ENCODE data around the gene USP8.
"Not testable (repeated sequence)": the region's sequence is repeated elsewhere in the genome, so short reads cannot be mapped to it uniquely, and the experiment has no call there.

USP8 gene

GRCh38 chr15:50424066-50424890 is at the start of gene USP8:
TSS of gene USP8 (plus strand) at chr15:50424405. CDS start at chr15:50439074, 14,669 bp downstream.
- DNase-seq (ENCODE audit: low read depth in 2 of 2): peak; percentile 86 to 90

DNA sequence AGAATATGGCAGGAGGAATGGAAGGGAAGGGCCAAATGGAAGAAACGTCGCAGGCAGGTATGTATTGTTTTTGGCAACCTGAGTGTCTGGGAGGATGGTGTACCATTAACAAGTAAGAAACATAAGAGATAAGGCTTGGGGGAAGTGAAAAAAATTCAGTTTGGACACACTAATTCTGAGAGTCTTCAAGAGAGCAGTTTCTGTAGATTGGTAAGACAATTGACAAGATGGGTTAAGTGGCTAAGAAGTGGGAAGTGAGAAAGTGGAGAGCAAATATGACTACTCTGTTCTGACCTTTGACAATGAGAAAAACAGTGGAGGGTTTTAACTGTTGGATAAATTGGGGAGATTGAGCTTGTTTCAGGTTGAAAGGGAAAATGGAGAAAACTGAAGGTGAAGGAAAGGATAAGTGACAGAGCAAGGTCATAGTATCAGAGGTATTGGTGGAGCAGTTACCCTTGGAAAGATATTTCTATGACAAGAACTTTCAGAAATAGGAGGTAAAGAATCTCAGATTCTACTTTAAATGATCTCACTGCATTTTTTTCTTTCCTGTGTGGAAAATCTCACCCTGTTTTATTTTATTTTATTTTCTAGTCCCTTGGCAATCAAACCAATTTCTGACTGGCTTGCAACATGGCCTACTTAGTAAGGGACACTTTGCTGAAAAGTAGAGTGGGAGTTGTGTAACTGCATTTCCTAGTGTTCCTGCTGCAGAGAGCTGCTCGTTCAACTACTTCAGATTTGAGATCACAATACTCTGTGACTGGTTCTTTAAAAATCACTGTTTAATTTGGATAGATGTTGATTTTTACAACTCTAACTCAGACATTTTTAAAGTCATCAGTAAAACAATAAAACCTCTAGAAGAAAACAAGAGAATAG is 46.1 kb upstream of the USP8 start:
- DNase-seq (ENCODE audit: low read depth in 2 of 2): no peak

DNA sequence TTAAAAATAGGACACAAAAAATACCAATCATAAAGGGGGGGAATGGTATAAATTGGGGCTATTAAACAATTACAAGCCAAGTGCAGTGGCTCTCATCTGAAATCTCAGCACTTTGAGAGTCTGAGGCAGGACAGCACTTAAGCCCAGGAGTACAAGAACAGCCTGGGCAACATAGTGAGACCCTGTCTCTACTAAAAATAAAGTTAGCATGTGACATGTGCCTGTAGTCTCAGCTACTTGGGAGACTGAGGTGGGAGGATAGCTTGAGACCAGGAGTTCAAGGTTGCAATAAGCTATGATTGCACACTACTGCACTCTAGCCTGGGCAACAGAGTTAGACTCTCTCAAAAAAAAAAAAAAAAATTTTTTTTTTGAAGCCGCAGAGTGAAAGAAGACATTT is 45.4 kb upstream of the USP8 start:
- no peak for DNase-seq (ENCODE audit: low read depth in 2 of 2)

DNA sequence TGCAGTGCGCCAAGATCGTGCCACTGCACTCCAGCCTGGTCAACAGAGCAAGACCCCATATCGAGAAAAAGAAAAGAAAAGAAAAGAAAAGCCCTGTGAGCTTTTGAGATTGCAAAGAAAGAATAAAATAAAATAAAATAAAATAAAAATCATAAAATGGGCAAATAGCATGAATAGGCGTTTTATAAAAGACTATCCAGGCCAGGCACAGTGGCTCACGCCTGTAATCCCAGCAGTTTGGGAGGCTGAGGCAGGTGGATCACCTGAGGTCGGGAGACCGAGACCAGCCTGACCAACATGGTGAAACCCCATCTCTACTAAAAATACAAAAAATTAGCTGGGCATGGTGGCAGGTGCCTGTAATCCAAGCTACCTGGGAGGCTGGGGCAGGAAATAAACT is 44.8 kb upstream of the USP8 start:
- DNase-seq (ENCODE audit: low read depth in 2 of 2): not testable (repeated sequence)

- DNase-seq (ENCODE audit: low read depth in 2 of 2): no peak
These were observed 44.1 kb upstream of the USP8 start for GRCh38 chr15:50380089-50380488.

DNA sequence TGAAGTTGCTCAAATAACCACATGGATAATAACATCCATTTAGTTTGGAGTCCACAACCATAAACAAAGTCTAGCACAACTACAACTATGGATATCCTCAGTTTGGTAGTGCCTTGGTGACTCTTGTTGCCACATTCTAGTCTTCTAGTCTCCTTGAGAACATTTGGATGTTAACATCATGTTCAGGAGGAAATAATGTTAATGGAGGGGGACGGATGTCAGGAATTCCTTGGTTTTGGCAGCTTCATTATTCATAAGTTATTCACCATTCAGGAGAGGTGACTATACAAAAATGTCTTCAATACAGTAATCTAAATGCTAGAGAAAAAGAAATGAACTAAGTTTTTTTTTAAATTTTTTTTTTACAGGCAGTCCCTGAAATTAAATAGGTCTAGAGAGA is 42.8 kb upstream of the USP8 start:
- DNase-seq (ENCODE audit: low read depth in 2 of 2): no peak

DNA sequence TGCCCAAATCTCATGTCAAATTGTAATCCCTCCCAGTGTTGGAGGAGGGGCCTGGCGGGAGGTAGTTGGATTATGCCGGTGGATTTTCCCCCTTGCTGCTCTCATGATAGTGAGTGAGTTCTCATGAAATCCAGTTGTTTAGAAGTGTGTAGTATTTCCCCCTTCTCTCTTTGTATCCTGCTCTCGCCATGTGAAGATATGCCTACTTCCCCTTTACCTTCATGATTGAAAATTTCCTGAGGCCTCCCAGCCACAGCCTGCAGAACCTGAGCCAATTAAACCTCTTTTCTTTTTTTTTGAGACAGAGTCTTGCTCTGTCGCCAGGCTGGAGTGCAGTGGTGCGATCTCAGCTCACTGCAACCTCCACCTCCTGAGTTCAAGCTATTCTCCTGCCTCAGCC is 41.8 kb upstream of the USP8 start:
- not testable (repeated sequence) for DNase-seq (ENCODE audit: low read depth in 2 of 2)

GRCh38 chr15:50390554-50391264 is 33.5 kb upstream of the USP8 start:
- DNase-seq (ENCODE audit: low read depth in 2 of 2): no peak

DNA sequence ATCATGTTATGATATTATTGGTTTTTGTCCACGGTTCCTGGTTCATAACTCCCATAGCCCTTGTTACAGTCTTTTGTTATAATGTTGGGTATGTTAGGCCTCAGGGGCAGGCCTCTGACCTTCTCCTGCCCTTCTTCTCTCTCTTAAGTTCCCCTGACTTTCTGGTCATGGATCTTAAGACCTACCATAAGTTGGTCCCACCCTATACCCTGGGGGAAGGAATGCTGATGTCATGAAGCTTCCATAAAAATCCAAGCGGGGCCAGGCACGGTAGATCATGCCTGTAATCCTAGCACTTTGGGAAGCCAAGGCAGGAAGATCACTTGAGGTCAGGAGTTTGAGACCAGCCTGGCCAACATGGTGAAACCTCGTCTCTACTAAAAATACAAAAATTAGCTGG is 32.6 kb upstream of the USP8 start:
- not testable (repeated sequence) for DNase-seq (ENCODE audit: low read depth in 2 of 2)

- DNase-seq (ENCODE audit: low read depth in 2 of 2): no peak
These were observed 12.3 kb upstream of the USP8 start for GRCh38 chr15:50411870-50412269.

DNA sequence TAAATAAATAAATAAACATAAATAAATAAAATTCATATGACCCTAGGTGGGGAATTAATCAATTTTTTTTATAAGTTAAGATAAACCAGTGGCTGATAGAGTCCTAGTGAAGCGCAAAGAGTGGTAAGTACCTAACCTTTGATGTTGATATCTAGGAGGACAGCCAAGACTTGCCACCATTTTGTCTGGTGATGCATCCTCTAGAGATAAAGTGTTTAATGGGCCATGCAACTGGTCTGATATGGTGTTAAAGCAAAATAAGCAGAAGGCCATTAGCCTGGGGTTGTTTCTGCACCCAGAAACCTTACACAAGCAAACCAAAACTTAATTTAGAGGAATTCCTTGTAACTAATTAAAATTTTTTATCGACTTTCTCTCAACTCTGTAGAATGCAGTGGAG is 9.6 kb upstream of the USP8 start:
- DNase-seq (ENCODE audit: low read depth in 2 of 2): no peak

DNA sequence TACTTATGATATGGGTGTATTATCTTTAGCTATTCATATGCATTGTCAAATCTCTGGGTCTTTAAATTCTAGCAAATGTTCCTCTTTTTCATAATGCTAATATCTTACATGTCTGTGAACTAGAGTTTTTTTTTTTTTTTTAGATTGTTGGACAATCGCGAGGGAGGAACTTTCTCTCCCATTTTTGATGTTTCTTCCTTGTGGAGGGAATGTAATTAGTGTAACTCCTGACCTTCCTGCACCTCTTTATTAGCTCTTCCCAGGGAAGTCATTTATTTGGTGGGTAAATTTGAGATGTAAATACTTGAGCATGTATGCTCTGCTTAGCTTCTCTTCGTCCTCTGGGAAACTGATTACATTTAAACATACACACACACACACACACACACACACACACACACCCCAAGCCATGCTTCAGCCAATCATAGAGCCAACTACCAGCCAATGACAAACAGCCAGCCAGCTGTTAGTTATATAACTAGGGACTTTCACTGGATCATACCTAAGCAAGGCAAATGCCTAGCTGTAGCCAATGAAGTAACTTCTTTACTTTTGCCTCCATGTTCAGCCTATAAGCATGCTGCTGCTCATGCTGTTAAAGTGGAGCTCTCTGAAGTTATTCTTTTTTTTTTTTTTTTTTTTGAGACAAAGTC is 8.3 kb upstream of the USP8 start:
- no peak for DNase-seq (ENCODE audit: low read depth in 2 of 2)

- DNase-seq (ENCODE audit: low read depth in 2 of 2): no peak
These were observed 7.3 kb upstream of the USP8 start for GRCh38 chr15:50416890-50417289.

DNA sequence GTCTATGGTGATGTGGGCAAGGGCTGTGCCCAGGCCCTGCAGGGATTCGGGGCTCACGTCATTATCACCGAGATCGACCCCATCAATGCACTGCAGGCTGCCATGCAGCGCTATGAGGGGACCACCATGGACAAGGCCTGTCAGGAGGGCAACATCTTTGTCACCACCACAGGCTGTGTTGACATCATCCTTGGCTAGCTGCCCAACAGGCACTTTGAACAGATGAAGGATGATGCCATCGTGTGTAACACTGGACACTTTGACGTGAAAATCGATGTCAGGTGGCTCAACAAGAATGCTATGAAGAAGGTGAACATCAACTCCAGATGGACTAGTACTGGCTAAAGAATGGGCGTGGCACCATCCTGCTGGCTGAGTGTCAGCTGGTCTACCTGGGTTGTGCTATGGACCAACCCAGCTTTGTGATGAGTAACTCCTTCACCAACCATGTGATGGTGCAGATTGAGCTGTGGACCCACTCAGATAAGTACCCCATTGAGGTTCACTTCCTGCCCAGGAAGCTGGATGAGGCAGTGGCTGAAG is 6.1 kb upstream of the USP8 start:
- DNase-seq (ENCODE audit: low read depth in 2 of 2): no peak

DNA sequence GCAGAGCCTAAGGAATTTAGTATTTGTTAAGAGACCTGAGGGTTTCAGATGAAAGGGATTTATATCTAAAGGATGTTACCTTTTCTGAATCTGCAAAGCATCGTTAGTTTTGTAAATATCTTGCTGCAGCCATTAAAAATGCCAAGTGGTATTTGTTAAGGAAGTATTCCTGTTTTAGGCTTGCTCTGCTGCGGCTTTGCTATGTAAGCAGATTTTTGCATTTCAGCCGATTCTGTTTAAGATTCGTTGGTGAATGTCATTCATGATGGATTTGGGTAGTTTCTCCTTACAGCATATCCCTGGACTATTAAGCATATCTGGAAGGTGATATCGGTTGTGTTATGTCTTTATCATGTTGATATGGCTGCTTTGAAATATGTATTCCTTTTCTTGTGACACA is 1.0 kb downstream of the USP8 start:
- DNase-seq (ENCODE audit: low read depth in 2 of 2): no peak

GRCh38 chr15:50425678-50426246 is 1.6 kb downstream of the USP8 start:
- DNase-seq (ENCODE audit: low read depth in 2 of 2): not testable (repeated sequence)

DNA sequence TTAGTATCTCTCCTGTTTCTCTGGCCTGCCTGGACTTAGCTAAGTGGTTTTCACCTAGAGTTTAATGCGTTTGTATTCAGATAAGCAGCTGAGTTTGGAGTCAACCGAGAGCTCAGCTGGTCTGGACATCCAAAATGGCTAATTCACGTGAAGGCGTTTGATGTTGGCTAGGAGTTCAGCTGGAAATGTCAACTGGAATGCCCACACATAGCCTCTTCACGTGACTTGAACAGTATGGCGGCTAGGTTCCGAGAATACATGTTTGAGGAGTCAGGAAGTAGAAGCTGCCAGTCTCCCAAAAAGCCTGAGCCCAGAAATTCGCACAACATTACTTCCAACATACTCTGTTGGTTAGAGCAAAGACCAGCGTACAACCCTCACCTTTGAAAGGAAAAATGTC is 2.2 kb downstream of the USP8 start:
- DNase-seq (ENCODE audit: low read depth in 2 of 2): no peak

DNA sequence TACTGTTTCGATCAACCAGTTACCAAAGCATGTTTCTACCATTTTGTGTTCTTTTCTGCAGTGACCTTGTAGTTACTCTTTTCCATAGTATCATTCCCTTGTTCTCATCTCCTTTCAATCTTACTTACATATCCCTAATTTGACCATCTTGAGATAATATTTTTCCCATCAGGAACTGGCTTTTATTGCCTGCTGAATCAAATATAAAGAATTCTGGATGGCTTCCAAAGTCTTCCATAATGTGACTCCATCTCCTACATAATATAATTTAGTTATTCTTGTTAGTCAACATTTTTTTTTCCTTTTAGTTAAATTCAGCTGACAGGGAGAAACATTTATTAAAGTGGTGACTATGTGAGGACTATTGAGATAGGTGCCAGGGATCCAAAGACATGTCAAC is 7.0 kb downstream of the USP8 start:
- no peak for DNase-seq (ENCODE audit: low read depth in 2 of 2)

- no peak for DNase-seq (ENCODE audit: low read depth in 2 of 2)
These were observed 8.0 kb downstream of the USP8 start for GRCh38 chr15:50432230-50432629.

- DNase-seq (ENCODE audit: low read depth in 2 of 2): no peak
These were observed 11.6 kb downstream of the USP8 start for GRCh38 chr15:50435772-50436171.

- no peak for DNase-seq (ENCODE audit: low read depth in 2 of 2)
These were observed 14.0 kb downstream of the USP8 start for GRCh38 chr15:50438251-50438650.
